GM12874 (cell line): Measurements from ENCODE around the gene PNPLA5.

Experiments
- TF ChIP-seq, protein P1 (sequence below): IDR thresholded peaks from 2 replicates; pipeline ENCODE4 v1.5.1; 2011; ENCODE audit warnings: low read depth, mild to moderate bottlenecking, control low read depth, low read length, moderate library complexity; ENCODE audit not compliant: insufficient read depth

PNPLA5 gene

DNA sequence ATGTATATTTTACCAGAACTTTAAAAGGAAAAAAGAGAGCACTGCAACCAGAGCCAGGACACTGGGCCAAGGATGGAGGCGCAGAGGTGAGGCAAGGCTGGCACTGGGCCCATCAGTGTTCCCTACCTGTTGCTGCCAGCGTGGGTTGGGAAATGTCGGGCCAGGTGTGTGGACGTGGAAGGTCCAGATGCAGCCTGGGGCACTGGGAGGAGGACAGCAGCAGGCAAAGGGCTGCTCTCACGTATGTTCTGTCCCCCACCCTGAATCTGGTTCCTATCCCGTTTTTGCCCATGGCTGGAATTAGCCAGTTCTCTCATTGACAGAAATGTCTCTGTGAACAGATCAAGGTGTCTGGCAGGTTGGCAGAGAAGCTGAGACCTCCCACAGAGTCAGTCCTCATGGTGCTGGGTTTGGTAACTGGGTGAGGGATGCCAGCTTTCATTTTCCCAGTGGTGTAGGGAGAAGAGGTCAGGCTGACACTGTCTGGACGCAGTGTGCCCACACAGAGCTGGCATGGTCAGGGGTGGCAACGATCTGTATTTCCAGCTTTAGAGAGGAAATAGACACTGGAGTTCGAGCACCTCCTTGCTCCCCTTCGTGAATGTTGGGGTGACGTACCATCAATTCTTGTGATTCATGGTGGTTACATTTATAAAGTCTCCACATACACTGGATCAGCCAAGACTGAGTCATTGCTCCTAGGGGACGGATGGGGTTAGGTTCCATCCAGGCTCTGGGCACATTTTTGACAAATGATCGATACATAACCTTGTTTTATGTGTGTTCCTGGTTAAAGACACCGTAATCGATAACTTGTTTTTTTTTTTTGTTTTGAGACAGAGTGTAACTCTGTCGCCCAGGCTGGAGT lies 27.5 kb upstream of the PNPLA5 start:
- TF ChIP-seq, protein P1, sequence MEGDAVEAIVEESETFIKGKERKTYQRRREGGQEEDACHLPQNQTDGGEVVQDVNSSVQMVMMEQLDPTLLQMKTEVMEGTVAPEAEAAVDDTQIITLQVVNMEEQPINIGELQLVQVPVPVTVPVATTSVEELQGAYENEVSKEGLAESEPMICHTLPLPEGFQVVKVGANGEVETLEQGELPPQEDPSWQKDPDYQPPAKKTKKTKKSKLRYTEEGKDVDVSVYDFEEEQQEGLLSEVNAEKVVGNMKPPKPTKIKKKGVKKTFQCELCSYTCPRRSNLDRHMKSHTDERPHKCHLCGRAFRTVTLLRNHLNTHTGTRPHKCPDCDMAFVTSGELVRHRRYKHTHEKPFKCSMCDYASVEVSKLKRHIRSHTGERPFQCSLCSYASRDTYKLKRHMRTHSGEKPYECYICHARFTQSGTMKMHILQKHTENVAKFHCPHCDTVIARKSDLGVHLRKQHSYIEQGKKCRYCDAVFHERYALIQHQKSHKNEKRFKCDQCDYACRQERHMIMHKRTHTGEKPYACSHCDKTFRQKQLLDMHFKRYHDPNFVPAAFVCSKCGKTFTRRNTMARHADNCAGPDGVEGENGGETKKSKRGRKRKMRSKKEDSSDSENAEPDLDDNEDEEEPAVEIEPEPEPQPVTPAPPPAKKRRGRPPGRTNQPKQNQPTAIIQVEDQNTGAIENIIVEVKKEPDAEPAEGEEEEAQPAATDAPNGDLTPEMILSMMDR: no peak

DNA sequence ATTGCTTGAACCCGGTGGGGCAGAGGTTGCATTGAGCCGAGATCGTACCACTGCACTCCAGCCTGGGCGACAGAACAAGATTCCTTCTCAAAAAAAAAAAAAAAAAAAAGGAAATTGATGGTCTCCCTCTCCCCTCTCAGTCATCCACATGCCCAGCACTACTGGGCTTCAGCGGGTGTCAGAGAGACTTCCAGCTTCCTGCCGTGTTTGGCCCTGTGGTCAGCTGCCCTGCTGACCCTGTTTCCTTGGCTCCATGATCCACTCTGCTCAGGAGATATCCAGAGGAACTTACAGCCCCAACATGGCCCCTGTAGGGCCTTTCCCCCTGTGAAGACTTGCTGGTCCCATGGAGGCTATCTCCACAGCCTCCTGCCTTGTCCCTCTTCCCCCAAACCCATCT lies 25.7 kb upstream of the PNPLA5 start:
- TF ChIP-seq, protein P1: no peak

DNA sequence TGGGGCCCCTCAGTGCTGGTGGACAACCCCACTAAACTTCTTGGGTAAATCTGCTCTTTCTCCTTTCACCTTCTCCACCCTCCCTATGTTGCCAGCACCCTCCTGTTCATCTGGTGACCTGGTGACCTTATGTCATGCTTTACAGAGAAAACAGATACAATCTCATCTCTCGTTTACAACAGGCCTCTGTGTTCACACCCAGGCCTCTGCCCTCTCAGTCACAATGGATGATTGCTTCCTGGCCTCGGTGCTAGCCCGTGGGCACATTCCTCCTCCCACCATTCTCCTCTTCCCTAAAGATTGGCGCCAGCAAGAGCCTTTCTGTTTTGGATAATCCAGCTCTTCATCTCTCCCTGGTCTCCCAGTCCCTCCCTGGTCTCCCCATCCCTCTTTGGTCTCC lies 19.5 kb upstream of the PNPLA5 start:
- TF ChIP-seq, protein P1: no peak

DNA sequence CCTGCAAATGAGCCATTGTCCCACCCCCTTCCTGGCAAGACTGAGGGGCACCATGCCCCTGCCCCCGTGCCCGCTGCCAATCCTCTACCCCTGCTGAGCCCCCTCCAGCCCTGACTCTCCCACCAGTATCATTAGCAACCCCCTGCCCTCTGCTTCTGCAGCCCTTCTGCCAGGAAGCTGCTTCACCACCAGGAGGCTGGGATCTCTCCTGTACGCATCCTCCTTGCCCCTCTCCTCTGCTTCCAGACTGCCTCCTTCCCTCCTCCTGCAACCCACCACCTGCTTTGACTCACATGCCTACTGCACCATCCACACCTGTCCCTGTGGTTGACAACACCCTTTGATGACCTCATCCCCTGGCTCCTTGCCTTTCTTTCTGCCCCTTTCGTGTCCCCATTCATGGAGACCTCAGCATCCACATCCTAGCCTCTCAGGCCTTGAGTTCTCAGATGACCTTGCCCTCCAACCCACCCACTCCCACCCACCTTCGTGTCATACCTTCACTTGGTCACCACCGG lies 18.4 kb upstream of the PNPLA5 start:
- TF ChIP-seq, protein P1: no peak

DNA sequence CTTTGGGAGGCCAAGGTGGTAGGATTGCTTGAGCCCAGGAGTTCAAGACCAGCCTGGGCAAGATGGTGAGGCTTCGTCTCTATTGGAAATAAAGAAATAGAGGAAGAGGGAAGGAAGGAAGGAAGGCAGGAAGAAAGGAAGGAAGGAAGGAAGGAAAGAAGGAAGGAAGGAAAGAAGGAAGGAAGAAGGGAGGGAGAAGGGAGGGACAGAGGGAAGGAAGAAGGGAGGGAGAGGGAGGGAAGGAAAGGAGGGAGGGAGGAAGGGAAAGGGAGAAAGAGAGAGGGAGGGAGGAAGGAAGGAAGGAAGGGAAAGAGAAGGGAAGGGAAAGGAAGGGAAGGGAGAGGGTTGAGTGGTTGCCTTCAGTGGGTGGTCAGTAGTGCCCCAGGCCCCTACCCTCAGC lies 17.9 kb upstream of the PNPLA5 start:
- TF ChIP-seq, protein P1: no peak

DNA sequence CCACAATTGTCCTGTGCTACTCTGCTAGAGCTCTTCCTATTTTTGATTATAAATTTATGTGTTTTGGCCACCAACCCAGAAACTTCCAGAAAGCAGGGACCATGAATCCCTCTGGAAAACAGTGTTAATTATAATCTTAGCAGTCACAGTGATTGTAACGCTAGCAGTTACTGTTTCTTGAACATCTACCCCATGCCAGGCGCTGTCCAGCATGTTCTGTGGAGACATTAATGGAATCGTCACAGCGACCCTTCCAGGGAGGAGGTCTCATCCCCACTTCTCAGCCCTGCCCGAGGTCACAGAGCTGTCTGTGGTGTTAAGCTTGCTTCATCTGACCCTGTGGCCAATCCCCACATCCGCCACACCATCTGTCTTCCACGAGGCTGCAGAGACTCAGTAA lies 13.9 kb upstream of the PNPLA5 start:
- TF ChIP-seq, protein P1: no peak

DNA sequence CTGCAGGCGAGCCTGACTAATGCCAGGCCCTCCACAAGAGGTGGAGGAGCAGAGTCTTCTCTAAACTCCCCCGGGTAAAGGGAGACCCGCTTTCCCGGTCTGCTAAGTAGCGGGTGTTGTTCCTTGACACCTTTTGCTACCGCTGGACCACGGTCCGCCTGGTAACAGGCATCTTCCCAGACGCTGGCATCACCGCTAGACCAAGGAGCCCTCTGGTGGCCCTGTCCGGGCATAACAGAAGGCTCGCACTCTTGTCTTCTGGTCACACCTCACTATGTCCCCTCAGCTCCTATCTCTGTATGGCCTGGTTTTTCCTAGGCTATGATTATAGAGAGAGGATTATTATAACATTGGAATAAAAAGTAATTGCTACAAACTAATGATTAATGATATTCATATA lies 12.6 kb upstream of the PNPLA5 start:
- TF ChIP-seq, protein P1: 0 out of 2 replicates have a peak, but pooled peaks have one; percentile 19
